Epidermal melanocyte (primary cell): ENCODE results near the gene ACVR2A.

ENCODE experiments used
- DNase-seq: peaks from one replicate; pipeline ENCODE4 v3.0.0; 2011; ENCODE audit warnings: low spot score; ENCODE audit not compliant: insufficient read length

ACVR2A gene

DNA sequence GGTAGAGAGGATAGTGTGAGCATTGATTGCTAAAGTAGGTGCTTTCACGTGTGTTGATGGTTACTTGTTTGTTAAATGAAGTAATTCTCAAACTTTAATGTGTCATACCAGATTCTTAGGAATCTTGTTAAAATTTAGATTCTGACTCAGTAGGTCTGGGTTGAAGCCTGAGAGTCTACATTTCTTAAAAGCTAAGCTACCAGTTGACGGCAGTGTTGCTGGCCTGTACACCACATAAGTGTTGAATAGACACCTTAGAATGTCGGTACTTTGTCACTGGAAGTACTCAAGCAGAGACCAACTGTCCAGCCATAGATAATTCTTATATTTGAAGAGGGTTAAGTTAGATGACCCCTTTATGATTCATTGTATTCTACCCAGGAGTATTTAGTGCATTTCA lies 79.8 kb downstream of the ACVR2A start:
- no peak for DNase-seq

GRCh38 chr2:147925886-147926285 lies 81.1 kb downstream of the ACVR2A start:
- DNase-seq: no peak

GRCh38 chr2:147927053-147927588 lies 82.3 kb downstream of the ACVR2A start:
- no peak for DNase-seq

DNA sequence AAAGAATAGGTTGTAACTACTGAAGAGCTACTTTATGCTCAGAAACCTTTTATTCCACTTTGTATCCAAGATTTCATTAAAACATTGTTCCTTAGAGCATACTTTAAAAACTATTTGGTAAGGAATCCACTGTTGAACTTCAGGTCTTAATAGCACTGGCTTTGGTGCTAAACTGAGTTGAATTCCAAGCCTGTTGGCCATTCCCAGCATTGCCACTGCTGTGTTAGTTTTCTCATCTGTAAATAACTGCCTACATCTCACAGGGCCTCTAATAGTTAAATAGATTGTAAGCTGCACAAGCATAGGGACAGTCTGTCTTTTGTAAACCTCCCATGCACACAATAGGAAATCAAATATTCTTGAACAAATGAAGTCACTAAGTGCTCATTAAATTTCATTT lies 89.1 kb downstream of the ACVR2A start:
- DNase-seq: no peak

DNA sequence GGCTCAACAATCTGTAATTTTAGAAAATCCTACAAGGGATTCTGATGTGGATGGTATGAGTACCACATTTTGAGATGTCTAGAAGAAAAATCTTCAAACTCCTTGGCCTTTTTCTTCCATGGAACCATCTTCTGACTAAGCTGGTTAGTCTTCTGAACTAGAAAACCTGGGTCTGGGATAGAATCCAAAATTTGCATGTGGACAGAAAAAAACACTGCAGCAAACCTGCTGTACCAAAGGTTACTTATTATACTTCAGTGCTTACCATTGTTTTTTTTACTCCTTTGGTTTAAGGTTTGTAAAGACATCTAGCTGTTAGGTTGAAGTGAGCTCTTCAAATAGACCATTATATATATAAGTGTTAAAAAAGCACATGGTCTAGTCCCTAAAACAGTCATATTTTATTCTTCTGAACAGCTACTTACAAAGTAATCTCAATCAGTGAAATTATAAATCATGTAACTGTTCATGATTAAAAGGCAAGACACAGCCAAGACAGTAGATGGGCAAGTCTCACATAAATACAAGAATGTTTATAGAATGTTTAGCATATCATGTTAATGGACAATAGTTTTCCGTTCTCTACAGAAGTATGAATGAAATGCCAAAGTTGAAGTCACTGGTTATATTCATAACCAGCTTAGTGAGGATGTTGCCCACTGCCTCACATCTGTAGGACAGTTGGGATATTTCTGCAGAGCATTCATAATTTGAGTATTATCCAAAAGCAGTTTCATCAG lies 90.2 kb downstream of the ACVR2A start:
- no peak for DNase-seq

- DNase-seq: no peak
Observed at GRCh38 chr2:147937744-147938349, 93.0 kb downstream of the ACVR2A start.

GRCh38 chr2:147939313-147939712 lies 94.5 kb downstream of the ACVR2A start:
- no peak for DNase-seq

- no peak for DNase-seq
Observed at GRCh38 chr2:147945660-147946059, 100.8 kb downstream of the ACVR2A start.

DNA sequence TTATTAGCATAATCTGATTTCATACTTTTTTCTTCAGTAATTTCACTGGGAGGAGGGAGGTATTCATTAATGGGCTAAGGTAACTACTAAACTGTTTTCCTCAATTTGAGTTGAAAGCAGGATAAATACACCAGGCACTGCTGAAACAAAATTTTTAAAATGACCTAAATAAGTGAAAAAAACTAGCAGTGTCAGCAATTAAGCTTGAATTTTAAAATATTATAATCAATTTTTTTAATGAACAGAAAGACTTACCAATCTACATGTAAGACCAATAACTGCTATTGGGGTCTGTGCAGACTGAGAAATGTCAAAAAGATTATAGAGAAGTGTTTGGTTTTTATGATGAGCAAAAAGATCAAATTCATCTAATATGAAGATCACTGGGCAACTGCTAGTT lies 107.3 kb downstream of the ACVR2A start:
- no peak for DNase-seq

GRCh38 chr2:147968571-147968970 lies 123.7 kb downstream of the ACVR2A start:
- DNase-seq: no peak

- no peak for DNase-seq
Observed at GRCh38 chr2:147976102-147976501, 131.3 kb downstream of the ACVR2A start.

GRCh38 chr2:147977679-147978078 lies 132.8 kb downstream of the ACVR2A start:
- no peak for DNase-seq
